SU-DHL-6 (cell line): ENCODE measurements around the gene PLPP3.

Experiments
- EZH2phosphoT487 ChIP-seq: fragments of 200-600 bp; sonication (generic), shearing (Covaris generic); conservative IDR thresholded peaks from 2 replicates; pipeline ENCODE4 v1.6.1; 2018; ENCODE audit warnings: mild to moderate bottlenecking, antibody characterized with exemption, low read length, moderate library complexity, mixed read lengths
- TF ChIP-seq, protein P1 (sequence below): fragments of 200-600 bp; sonication (generic); IDR thresholded peaks from one replicate; pipeline ENCODE4 v1.5.1; 2017; ENCODE audit warnings: antibody characterized with exemption, mild to moderate bottlenecking, low read length, moderate library complexity; ENCODE audit not compliant: insufficient read depth, poor library complexity, severe bottlenecking

DNA sequence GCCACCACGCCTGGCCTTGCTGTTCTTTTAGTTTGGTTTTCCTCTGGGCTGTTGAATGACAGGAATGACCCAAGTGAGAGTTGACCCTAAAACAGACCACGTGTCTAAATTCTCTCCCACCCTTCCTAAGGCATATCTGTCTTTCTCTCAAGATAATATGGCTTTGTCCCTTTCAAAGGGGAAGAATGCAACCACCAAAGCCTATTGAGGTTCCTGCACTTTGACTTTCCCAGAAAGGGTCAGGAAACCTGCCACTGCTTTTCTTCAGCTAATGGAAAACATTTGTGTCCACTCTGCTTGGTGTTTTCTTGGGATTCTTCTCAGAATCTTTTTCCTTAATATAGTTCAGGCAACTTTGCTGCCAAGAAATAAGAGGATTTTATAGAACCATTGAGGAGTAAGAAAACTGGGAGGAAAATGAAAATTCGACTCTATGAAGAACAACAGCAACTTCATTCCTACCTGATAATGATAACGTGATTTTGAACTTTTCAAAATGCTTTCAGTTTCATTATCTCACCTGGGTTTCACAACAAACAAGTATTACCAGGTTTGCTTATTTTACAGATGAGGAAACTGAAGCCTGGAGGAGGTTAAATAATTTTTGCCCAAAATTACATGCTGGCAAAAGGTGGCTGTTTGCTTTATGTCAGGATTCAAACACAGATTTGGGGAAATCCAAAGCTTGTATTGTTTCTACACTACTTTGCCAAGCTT is 6.9 kb downstream of the PLPP3 start:
- TF ChIP-seq, protein P1, sequence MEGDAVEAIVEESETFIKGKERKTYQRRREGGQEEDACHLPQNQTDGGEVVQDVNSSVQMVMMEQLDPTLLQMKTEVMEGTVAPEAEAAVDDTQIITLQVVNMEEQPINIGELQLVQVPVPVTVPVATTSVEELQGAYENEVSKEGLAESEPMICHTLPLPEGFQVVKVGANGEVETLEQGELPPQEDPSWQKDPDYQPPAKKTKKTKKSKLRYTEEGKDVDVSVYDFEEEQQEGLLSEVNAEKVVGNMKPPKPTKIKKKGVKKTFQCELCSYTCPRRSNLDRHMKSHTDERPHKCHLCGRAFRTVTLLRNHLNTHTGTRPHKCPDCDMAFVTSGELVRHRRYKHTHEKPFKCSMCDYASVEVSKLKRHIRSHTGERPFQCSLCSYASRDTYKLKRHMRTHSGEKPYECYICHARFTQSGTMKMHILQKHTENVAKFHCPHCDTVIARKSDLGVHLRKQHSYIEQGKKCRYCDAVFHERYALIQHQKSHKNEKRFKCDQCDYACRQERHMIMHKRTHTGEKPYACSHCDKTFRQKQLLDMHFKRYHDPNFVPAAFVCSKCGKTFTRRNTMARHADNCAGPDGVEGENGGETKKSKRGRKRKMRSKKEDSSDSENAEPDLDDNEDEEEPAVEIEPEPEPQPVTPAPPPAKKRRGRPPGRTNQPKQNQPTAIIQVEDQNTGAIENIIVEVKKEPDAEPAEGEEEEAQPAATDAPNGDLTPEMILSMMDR: no peak
- TF ChIP-seq EZH2phosphoT487: no peak
